ENCODE results near the gene DSG3.

The DSG3 gene

GRCh38 chr18:31498574-31499524 is 51.3 kb downstream of the DSG3 start:
- Histone ChIP-seq H3K9me3 (ENCODE audit: insufficient read depth, low read depth, low read length) (no peaks in the 10 kb centered on the region), H3K4me3 (ENCODE audit: low read length, poor library complexity, severe bottlenecking) (no peak overlapping the region), H3K9me2 (replicated peaks; ENCODE audit: low read depth, low read length) (no peaks in the 10 kb centered on the region), H3K4me2 (ENCODE audit: low read depth, low read length, poor library complexity, severe bottlenecking) (no peak overlapping the region), H3K79me2 (ENCODE audit: insufficient read depth, low read length) (no peaks in the 10 kb centered on the region), H3K4me1 (ENCODE audit: insufficient read depth, low read length, poor library complexity, severe bottlenecking) (no peaks in the 10 kb centered on the region), H3K9ac (ENCODE audit: low read depth, low read length, poor library complexity, severe bottlenecking) (no peak overlapping the region), H3K36me3 (ENCODE audit: insufficient read depth, low read length) (no peaks in the 10 kb centered on the region), H2AFZ (ENCODE audit: low read length) (no peak overlapping the region), H3K27me3 (ENCODE audit: insufficient read depth, low read length, poor library complexity, severe bottlenecking) (no peaks in the 10 kb centered on the region), H4K20me1 (ENCODE audit: insufficient read depth, low read length, poor library complexity, severe bottlenecking) (no peaks in the 10 kb centered on the region), H3F3A (ENCODE audit: low read depth) (no peaks in the 10 kb centered on the region)
- TF ChIP-seq CTCF (conservative IDR thresholded peaks at IDR 0.05; ENCODE audit: low read length) (no peak), EZH2phosphoT487 (IDR thresholded peaks at IDR 0.05; ENCODE audit: borderline replicate concordance) (no peak)

- Histone ChIP-seq H3K27me3 (ENCODE audit: insufficient read depth, low read length, poor library complexity, severe bottlenecking) (no peaks in the 10 kb centered on the region), H3K9me3 (ENCODE audit: insufficient read depth, low read depth, low read length) (no peaks in the 10 kb centered on the region), H3K4me3 (ENCODE audit: low read length, poor library complexity, severe bottlenecking) (no peak overlapping the region), H3K79me2 (ENCODE audit: insufficient read depth, low read length) (no peaks in the 10 kb centered on the region), H2AFZ (ENCODE audit: low read length) (no peak overlapping the region), H3K4me2 (ENCODE audit: low read depth, low read length, poor library complexity, severe bottlenecking) (no peak overlapping the region), H3K4me1 (ENCODE audit: insufficient read depth, low read length, poor library complexity, severe bottlenecking) (no peaks in the 10 kb centered on the region), H3F3A (ENCODE audit: low read depth) (no peaks in the 10 kb centered on the region), H3K9ac (ENCODE audit: low read depth, low read length, poor library complexity, severe bottlenecking) (no peak overlapping the region), H4K20me1 (ENCODE audit: insufficient read depth, low read length, poor library complexity, severe bottlenecking) (no peaks in the 10 kb centered on the region), H3K9me2 (replicated peaks; ENCODE audit: low read depth, low read length) (no peaks in the 10 kb centered on the region), H3K36me3 (ENCODE audit: insufficient read depth, low read length) (no peaks in the 10 kb centered on the region)
- TF ChIP-seq EZH2phosphoT487 (IDR thresholded peaks at IDR 0.05; ENCODE audit: borderline replicate concordance): no peak
- no peak for TF ChIP-seq CTCF (conservative IDR thresholded peaks at IDR 0.05; ENCODE audit: low read length)
Observed at GRCh38 chr18:31500051-31500688, 52.6 kb downstream of the DSG3 start.

GRCh38 chr18:31503011-31503410 is 55.5 kb downstream of the DSG3 start:
- no peaks in the 10 kb centered on the region for H3K27me3 ChIP-seq (ENCODE audit: insufficient read depth, low read length, poor library complexity, severe bottlenecking)
- H3K4me3 ChIP-seq (ENCODE audit: low read length, poor library complexity, severe bottlenecking): no peak overlapping the region
- TF ChIP-seq CTCF (conservative IDR thresholded peaks at IDR 0.05; ENCODE audit: low read length) (no peak), EZH2phosphoT487 (IDR thresholded peaks at IDR 0.05; ENCODE audit: borderline replicate concordance) (no peak)
- no peaks in the 10 kb centered on the region for H3K4me1 ChIP-seq (ENCODE audit: insufficient read depth, low read length, poor library complexity, severe bottlenecking)
- H3K9me3 ChIP-seq (ENCODE audit: insufficient read depth, low read depth, low read length): no peaks in the 10 kb centered on the region
- no peak overlapping the region for H3K9ac ChIP-seq (ENCODE audit: low read depth, low read length, poor library complexity, severe bottlenecking)
- H2AFZ ChIP-seq (ENCODE audit: low read length): no peak overlapping the region
- H3K79me2 ChIP-seq (ENCODE audit: insufficient read depth, low read length): no peaks in the 10 kb centered on the region
- no peaks in the 10 kb centered on the region for H3F3A ChIP-seq (ENCODE audit: low read depth)
- H3K4me2 ChIP-seq (ENCODE audit: low read depth, low read length, poor library complexity, severe bottlenecking): no peak overlapping the region
- H3K9me2 ChIP-seq (replicated peaks; ENCODE audit: low read depth, low read length): no peaks in the 10 kb centered on the region
- no peaks in the 10 kb centered on the region for H3K36me3 ChIP-seq (ENCODE audit: insufficient read depth, low read length)
- no peaks in the 10 kb centered on the region for H4K20me1 ChIP-seq (ENCODE audit: insufficient read depth, low read length, poor library complexity, severe bottlenecking)

Measured in Loucy (cell line).